Measurements from ENCODE around the gene LSS. TPM values are rescaled to one million over a fixed set of nuclear protein-coding genes. Genes with fewer than 3 reads are reported as not detected.

Gene LSS
- polyA plus RNA-seq, 1 donor (not counting 4 experiments of a cell fraction or from before 2014, with no cell fraction given), result 105 TPM

- H3K36me3 ChIP-seq (ENCODE audit: control insufficient read depth in 2 of 2, extremely low read depth in 1 of 2, insufficient read depth in 2 of 2, low read length in 2 of 2), result no peaks in the 10 kb centered on the region
- no peaks in the 10 kb centered on the region for H3K79me2 ChIP-seq (ENCODE audit: control insufficient read depth, insufficient read depth, low read length)
- TF ChIP-seq CTCF (optimal IDR thresholded peaks at IDR 0.05 in 1 of 3, IDR thresholded peaks at IDR 0.05 in 1 of 3, conservative IDR thresholded peaks at IDR 0.05 in 1 of 3; ENCODE audit: extremely low read depth in 1 of 3, insufficient read depth in 2 of 3, low read length in 3 of 3) (no peak), EZH2 (IDR thresholded peaks at IDR 0.05; ENCODE audit: low read length) (no peak)
- H3K9me1 ChIP-seq (ENCODE audit: control insufficient read depth, extremely low read depth, insufficient read depth, low read length), result no peaks in the 10 kb centered on the region
- H3K27ac ChIP-seq (ENCODE audit: control insufficient read depth, insufficient read depth, low read length), result no peak overlapping the region
- no peak overlapping the region for H3K9ac ChIP-seq (ENCODE audit: control insufficient read depth, extremely low read depth, insufficient read depth, low read length)
- dilution Hi-C loops (cut with MboI; ENCODE audit: extremely low pct_ligation_motif_present, low sequenced_read_pairs), result no loop called here
- no peak overlapping the region for H2AFZ ChIP-seq (ENCODE audit: control insufficient read depth, low read length)
- H4K20me1 ChIP-seq (ENCODE audit: control insufficient read depth, extremely low read depth, insufficient read depth, low read length), result no peaks in the 10 kb centered on the region
- H3K4me1 ChIP-seq (ENCODE audit: control insufficient read depth, extremely low read depth, insufficient read depth, low read length), result no peaks in the 10 kb centered on the region
- FAIRE-seq (no peak), DNase-seq (ENCODE audit: low read depth, low spot score) (no peak)
- no peak overlapping the region for H3K4me3 ChIP-seq (ENCODE audit: control insufficient read depth in 2 of 3, extremely low read depth in 1 of 3, insufficient read depth in 2 of 3, low read depth in 1 of 3, low read length in 3 of 3)
- H3K4me2 ChIP-seq (ENCODE audit: control insufficient read depth, extremely low read depth, insufficient read depth, low read depth, low read length), result no peak overlapping the region
- no peaks in the 10 kb centered on the region for H3K27me3 ChIP-seq (ENCODE audit: control insufficient read depth, extremely low read depth, insufficient read depth, low read length)
- H3K9me3 ChIP-seq (ENCODE audit: control insufficient read depth, low read depth, low read length), result no peaks in the 10 kb centered on the region
Observed at GRCh38 chr21:46182548-46183336, 45.8 kb downstream of the LSS start.

GRCh38 chr21:46181953-46182547, 46.5 kb downstream of the LSS start:
- H3K9me3 ChIP-seq (ENCODE audit: control insufficient read depth, low read depth, low read length), result no peaks in the 10 kb centered on the region
- no peaks in the 10 kb centered on the region for H3K27me3 ChIP-seq (ENCODE audit: control insufficient read depth, extremely low read depth, insufficient read depth, low read length)
- no peaks in the 10 kb centered on the region for H3K36me3 ChIP-seq (ENCODE audit: control insufficient read depth in 2 of 2, extremely low read depth in 1 of 2, insufficient read depth in 2 of 2, low read length in 2 of 2)
- no peak for DNase-seq (ENCODE audit: low read depth, low spot score)
- FAIRE-seq, result no peak
- H3K4me1 ChIP-seq (ENCODE audit: control insufficient read depth, extremely low read depth, insufficient read depth, low read length), result no peaks in the 10 kb centered on the region
- H3K9ac ChIP-seq (ENCODE audit: control insufficient read depth, extremely low read depth, insufficient read depth, low read length), result no peak overlapping the region
- no peaks in the 10 kb centered on the region for H3K79me2 ChIP-seq (ENCODE audit: control insufficient read depth, insufficient read depth, low read length)
- no peaks in the 10 kb centered on the region for H4K20me1 ChIP-seq (ENCODE audit: control insufficient read depth, extremely low read depth, insufficient read depth, low read length)
- H3K27ac ChIP-seq (ENCODE audit: control insufficient read depth, insufficient read depth, low read length), result no peak overlapping the region
- H3K9me1 ChIP-seq (ENCODE audit: control insufficient read depth, extremely low read depth, insufficient read depth, low read length), result no peaks in the 10 kb centered on the region
- H3K4me2 ChIP-seq (ENCODE audit: control insufficient read depth, extremely low read depth, insufficient read depth, low read depth, low read length), result no peak overlapping the region
- H2AFZ ChIP-seq (ENCODE audit: control insufficient read depth, low read length), result no peak overlapping the region
- TF ChIP-seq EZH2 (IDR thresholded peaks at IDR 0.05; ENCODE audit: low read length) (no peak), CTCF (optimal IDR thresholded peaks at IDR 0.05 in 1 of 3, IDR thresholded peaks at IDR 0.05 in 1 of 3, conservative IDR thresholded peaks at IDR 0.05 in 1 of 3; ENCODE audit: extremely low read depth in 1 of 3, insufficient read depth in 2 of 3, low read length in 3 of 3) (no peak)
- dilution Hi-C loops (cut with MboI; ENCODE audit: extremely low pct_ligation_motif_present, low sequenced_read_pairs), result no loop called here
- no peak overlapping the region for H3K4me3 ChIP-seq (ENCODE audit: control insufficient read depth in 2 of 3, extremely low read depth in 1 of 3, insufficient read depth in 2 of 3, low read depth in 1 of 3, low read length in 3 of 3)
